HepG2 (cell line): ENCODE data around the gene SKP1. TPM values are rescaled to one million over a fixed set of nuclear protein-coding genes. Genes with fewer than 3 reads are reported as not detected.
A peak's percentile ranks its signal among the peaks of the same experiment; 100 is the strongest.

Source experiments
- ETS1 ChIP-seq: sonication (generic); formaldehyde crosslinking; IDR thresholded peaks from 2 replicates; pipeline ENCODE4 v1.4.0; 2020; ENCODE audit warnings: missing genetic modification reagents
- HNRNPUL1 ChIP-seq: fragments of 200-400 bp; formaldehyde crosslinking; IDR thresholded peaks from 2 replicates; pipeline ENCODE4 v1.6.1; 2017; ENCODE audit warnings: low read depth, mild to moderate bottlenecking, low read length, moderate library complexity
- KDM4B ChIP-seq: sonication (generic); formaldehyde crosslinking; IDR thresholded peaks from 2 replicates; pipeline ENCODE4 v1.4.0; 2020; ENCODE audit warnings: missing genetic modification reagents
- SSRP1 ChIP-seq: IDR thresholded peaks from 2 replicates; pipeline ENCODE4 v1.6.1; 2016; ENCODE audit warnings: control low read depth
- STAT6 ChIP-seq: sonication (generic); formaldehyde crosslinking; IDR thresholded peaks from 2 replicates; pipeline ENCODE4 v1.4.0; 2020; ENCODE audit warnings: missing genetic modification reagents, mild to moderate bottlenecking, borderline replicate concordance
- WIZ ChIP-seq: sonication (generic); formaldehyde crosslinking; IDR thresholded peaks from 2 replicates; pipeline ENCODE4 v1.5.1; 2020; ENCODE audit warnings: mild to moderate bottlenecking, missing genetic modification reagents
- ZBTB43 ChIP-seq: sonication (generic); formaldehyde crosslinking; conservative IDR thresholded peaks from 2 replicates; pipeline ENCODE4 v1.4.0; 2020; ENCODE audit warnings: missing genetic modification reagents
- ZNF362 ChIP-seq: sonication (generic); formaldehyde crosslinking; IDR thresholded peaks from 2 replicates; pipeline ENCODE4 v1.4.0; 2020; ENCODE audit warnings: missing genetic modification reagents, mild to moderate bottlenecking, borderline replicate concordance
- ZNF557 ChIP-seq: sonication (generic); formaldehyde crosslinking; IDR thresholded peaks from 2 replicates; pipeline ENCODE4 v1.4.0; 2020; ENCODE audit warnings: missing genetic modification reagents
- ZNF616 ChIP-seq: sonication (generic); formaldehyde crosslinking; IDR thresholded peaks from 2 replicates; pipeline ENCODE4 v1.5.0; 2020; ENCODE audit warnings: low read depth, mild to moderate bottlenecking, missing genetic modification reagents
- ZXDC ChIP-seq: sonication (generic); formaldehyde crosslinking; IDR thresholded peaks from 2 replicates; pipeline ENCODE4 v1.5.0; 2020; ENCODE audit warnings: mild to moderate bottlenecking, missing genetic modification reagents
- polyA plus RNA-seq, 8 experiments: library from polyadenylated mRNA; depleted of rRNA in 3 of 8; stranded (reverse) in 7 of 8; unstranded in 1 of 8; fragments of >200 nt; fragmentation: Illumina TruSeq in 4 of 8; extraction: Trizol in 4 of 8; gene quantifications; 2 replicates each; pipeline versions ENCODE4 v1.2.1 to v1.2.3, GENCODE V29; 2011 to 2016; ENCODE audit warnings: low read depth in 4 of 8, missing spikeins in 1 of 8, mixed read lengths in 1 of 8; ENCODE audit not compliant: insufficient read depth in 1 of 8
- total RNA-seq, 5 experiments: library from RNA; depleted of rRNA; stranded (reverse); fragments of >200 nt; fragmentation: Illumina TruSeq; extraction: Trizol; gene quantifications; 2 replicates each; pipeline ENCODE4 v1.2.3, GENCODE V29; 2016; ENCODE audit warnings: low read depth in 1 of 5

Gene SKP1
- total and polyA plus RNA-seq, 2 of the 13 experiments (the other 11 are each of a cell fraction or from before 2014, with no cell fraction given) = 134 to 340 TPM

- TF ChIP-seq STAT6 (CRISPR knock-in tag) (no peak), KDM4B (CRISPR knock-in tag) (no peak), HNRNPUL1 (no peak), ZNF362 (CRISPR knock-in tag) (no peak), ZXDC (CRISPR knock-in tag) (no peak), SSRP1 (0 out of 2 replicates have a peak, but pooled peaks have one; percentile 61), ZBTB43 (CRISPR knock-in tag) (no peak), ZNF557 (CRISPR knock-in tag) (no peak), ZNF616 (no peak), WIZ (CRISPR knock-in tag) (no peak), ETS1 (no peak)
Observed at GRCh38 chr5:134184155-134185135, 7.7 kb upstream of the SKP1 start (continued).
